HG03108 (cell line): ENCODE results near the gene KLHL26.

Experiments
- ATAC-seq: cut with Tn5 transposase; IDR thresholded peaks from one replicate; pipeline ENCODE4 v1.9.1; 2021; ENCODE audit warnings: moderate library complexity; ENCODE audit not compliant: unreplicated experiment

Gene KLHL26

DNA sequence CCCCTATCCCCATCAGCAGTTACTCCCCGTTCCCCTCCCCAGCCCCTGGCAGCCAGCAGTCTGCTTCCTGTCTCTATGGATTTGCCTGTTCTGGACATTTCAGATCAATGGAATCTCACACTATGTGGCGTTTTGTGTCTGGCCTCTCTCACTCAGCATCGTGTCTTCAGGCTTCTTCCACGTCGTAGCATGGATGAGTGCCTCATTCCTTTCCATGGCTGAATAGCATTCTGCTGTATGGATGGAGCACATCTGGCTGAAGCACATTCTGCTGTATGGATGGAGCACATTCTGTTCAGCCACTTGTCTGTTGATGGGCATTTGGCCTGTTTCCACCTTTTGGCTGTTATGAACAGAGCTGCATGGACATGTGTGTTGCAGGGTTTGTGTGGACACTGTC, 76.2 kb downstream of the KLHL26 start:
- no peak for ATAC-seq

- no peak for ATAC-seq
These were observed 76.8 kb downstream of the KLHL26 start for GRCh38 chr19:18713550-18714117.

- no peak for ATAC-seq
These were observed 78.6 kb downstream of the KLHL26 start for GRCh38 chr19:18715416-18715815.

DNA sequence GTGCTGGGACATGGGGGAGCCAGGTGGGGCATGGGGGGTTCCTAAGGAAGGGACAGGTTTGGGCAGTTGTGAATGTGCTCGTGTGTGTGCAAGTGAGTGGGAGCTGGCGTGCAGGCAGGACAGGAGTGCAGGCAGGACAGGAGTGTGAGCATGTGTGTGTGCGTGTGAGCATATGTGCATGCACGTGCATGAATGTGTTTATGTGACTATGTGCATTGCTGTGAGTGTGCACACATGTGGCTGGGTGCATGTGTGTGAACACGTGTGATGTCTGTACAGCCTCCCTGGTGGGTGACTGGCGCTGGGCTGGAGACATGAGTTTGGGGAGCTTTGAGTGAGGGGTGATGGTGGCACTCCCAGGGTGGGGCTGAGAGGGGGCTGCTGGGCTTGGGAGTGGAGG, 80.0 kb downstream of the KLHL26 start:
- ATAC-seq: no peak

DNA sequence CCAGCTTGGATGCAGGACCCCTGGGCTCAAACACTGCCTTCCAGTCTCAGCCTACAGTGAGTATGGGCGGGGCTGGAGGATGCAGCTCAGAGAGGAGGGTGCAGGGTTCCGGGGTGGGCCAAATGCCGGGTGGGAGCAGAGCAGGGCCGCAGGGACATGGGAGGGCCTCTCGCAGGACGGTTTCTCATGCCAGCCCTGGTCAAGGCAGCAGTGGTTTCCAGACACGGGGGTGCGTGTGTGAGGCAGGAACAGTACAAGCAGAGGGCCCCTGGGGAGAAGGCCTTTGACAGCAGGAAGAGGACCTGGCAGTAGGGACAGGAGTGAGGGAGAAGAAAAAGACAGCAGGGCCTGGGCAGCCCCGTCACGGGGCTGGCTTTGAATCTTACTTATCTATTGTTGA, 80.8 kb downstream of the KLHL26 start:
- ATAC-seq: no peak

DNA sequence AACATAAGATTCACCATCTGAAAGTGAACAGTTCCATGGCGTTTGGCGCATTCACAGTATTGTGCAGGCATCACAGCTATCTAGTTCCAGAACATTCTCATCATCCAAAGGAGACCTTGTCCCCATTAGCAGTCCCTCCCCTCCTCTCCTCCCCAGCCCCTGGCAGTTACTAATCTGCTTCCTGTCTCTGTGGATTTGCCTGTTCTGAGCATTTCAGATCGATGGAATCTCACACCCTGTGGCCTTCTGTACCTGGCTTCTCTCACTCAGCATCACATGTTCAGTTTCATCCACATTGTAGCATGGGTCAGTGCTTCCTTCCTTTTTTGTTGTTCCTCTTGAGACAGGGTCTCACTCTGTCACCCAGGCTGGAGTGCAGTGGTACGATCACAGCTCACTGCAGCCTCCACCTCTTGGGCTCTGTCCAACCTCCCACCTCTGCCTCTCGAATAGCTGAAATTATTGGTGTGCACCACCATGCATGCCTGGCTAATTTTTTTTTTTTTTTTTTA, 81.2 kb downstream of the KLHL26 start:
- no peak for ATAC-seq

GRCh38 chr19:18718846-18719458, 82.1 kb downstream of the KLHL26 start:
- no peak for ATAC-seq

DNA sequence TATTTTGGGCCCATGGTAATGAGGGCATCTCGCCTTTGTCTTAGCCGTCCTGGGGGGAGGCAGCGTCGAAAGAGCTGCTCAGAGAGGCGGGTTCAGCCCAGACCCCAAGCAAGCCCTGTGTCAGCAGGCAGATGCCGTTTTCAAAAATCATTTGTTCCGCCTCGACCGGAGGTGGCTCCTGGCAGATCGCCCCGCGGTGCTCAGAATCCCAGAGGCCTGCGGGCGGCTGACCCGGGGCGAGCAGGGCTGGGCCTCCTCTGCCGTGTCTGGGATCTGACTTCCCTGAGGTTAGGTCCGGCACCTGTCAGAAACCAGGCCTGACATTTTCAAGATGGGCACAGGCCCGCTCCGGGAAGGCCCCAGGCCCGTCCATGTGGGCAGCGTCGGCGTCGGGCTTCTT, 82.7 kb downstream of the KLHL26 start:
- ATAC-seq: no peak
